Peyer's patch (tissue), 4 donors: ENCODE results near the gene SMIM45.

Experiments
- CTCF ChIP-seq, 6 experiments: fragments of 450-650 bp in 4 of 6; fragments of 200-600 bp in 2 of 6; sonication (generic) in 1 of 6; IDR thresholded peaks; one replicate each; pipeline ENCODE4 v1.5.1; 2017 to 2019; ENCODE audit warnings: antibody characterized with exemption in 6 of 6, mild to moderate bottlenecking in 3 of 6, moderate library complexity in 1 of 6
- POLR2A ChIP-seq, 2 donors: fragments of 450-650 bp; IDR thresholded peaks; one replicate each; pipeline ENCODE4 v1.5.1; 2017; ENCODE audit warnings: antibody characterized with exemption in 2 of 2, mild to moderate bottlenecking in 2 of 2, moderate library complexity in 2 of 2

- TF ChIP-seq POLR2A (IDR thresholded peaks at IDR 0.05) (no peak), CTCF (IDR thresholded peaks at IDR 0.05) (no peak)
Measured at GRCh38 chr22:41910050-41911000, 41.6 kb upstream of the SMIM45 start.
